Body of pancreas (tissue), 4 donors: ENCODE data around the gene SIN3B. TPM values are rescaled to one million over a fixed set of nuclear protein-coding genes. Genes with fewer than 3 reads are reported as not detected.

Experiments
- ATAC-seq: fragments of 150-250 bp; one replicate; pipeline ENCODE4 v1.9.1; 2016
- DNase-seq, 4 donors: peaks; one replicate each; pipeline ENCODE4 v3.0.0-alpha.2; 2019
- H3K27ac ChIP-seq, 4 donors: fragments of 200-600 bp; sonication (generic); 1 replicate in 3 of 4; 2 replicates in 1 of 4; pipeline versions ENCODE4 v1.5.1 to v1.6.1; 2016 to 2019; ENCODE audit warnings: mild to moderate bottlenecking in 1 of 4, mixed read lengths in 1 of 4, moderate library complexity in 1 of 4
- H3K27me3 ChIP-seq, 2 donors: fragments of 200-600 bp; sonication (generic); one replicate each; pipeline ENCODE4 v1.6.0; 2016; ENCODE audit warnings: mild to moderate bottlenecking in 1 of 2
- H3K36me3 ChIP-seq, 2 donors: fragments of 200-600 bp; sonication (generic); replicated peaks in 1 of 2; 2 replicates each; pipeline ENCODE4 v1.5.1; 2016; ENCODE audit warnings: low read depth in 2 of 2; ENCODE audit not compliant: insufficient read depth in 1 of 2
- H3K4me1 ChIP-seq: fragments of 200-600 bp; sonication (generic); one replicate; pipeline ENCODE4 v1.6.0; 2016
- H3K4me3 ChIP-seq, 2 donors: fragments of 200-600 bp; sonication (generic); 1 replicate in 1 of 2; 2 replicates in 1 of 2; pipeline ENCODE4 v1.5.1; 2016 to 2019
- H3K9me3 ChIP-seq, 3 donors: fragments of 200-600 bp; sonication (generic); 1 replicate in 2 of 3; 2 replicates in 1 of 3; pipeline ENCODE4 v1.5.1; 2016
- POLR2A ChIP-seq, 3 donors: fragments of 450-650 bp; IDR thresholded peaks; one replicate each; pipeline ENCODE4 v1.6.1; 2016; ENCODE audit warnings: antibody characterized with exemption in 3 of 3, mild to moderate bottlenecking in 2 of 3
- WGBS, 2 donors: methylation state at CpG; one replicate each; pipeline ENCODE4 v1.1.5; 2017; 5-methylcytosine and 5-hydroxymethylcytosine counted together
- intact Hi-C: fragments of 100-400 bp; cut with DNase I; formaldehyde crosslinking; loops from one replicate; pipeline ENCODE4 v1.15.1; 2023
- total RNA-seq, 2 donors: library from RNA; depleted of rRNA; stranded (reverse); fragments of >200 nt; gene quantifications; one replicate each; pipeline ENCODE4 v1.1.0, GENCODE V29; 2016
- TF ChIP-seq, protein P1 (sequence below), 7 experiments: fragments of 450-650 bp in 4 of 7; fragments of 200-600 bp in 3 of 7; sonication (generic) in 3 of 7; IDR thresholded peaks; one replicate each; pipeline ENCODE4 v1.5.1; 2016 to 2019; ENCODE audit warnings: antibody characterized with exemption in 7 of 7

The SIN3B gene
- total RNA-seq, 2 donors from 2014 or later = 21.5 to 71.2 TPM

DNA sequence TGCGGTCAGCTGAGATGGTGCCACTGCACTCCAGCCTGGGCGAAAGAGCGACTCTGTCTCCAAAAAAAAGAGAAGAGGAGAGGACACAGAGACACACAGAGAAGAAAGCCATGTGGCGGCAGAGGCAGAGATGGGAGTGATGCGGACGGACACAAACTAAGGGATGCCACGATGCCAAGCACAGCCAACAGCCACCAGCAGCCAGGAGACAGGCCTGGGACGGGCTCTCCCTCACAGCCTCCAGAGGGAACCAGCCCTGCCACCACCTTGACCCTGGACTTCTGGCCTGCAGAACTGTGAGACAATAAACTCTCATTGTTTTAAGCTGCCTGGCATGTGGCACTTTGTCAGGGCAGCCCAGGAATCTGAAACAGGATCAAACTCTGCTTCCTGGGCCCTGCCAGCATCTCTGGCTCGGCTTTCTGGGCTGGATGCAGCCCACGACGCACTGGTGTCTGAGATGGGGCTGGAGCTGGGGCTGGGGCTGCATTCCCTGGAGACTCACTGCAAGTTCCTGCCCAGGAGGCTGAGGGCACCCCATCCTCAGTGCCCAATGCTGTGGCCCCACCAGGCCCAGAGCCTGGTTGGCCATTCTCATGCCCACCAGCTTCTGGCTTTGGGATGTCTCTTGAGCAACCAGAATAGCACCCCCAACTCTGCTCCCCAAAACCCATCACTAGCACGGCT, 62.6 kb downstream of the SIN3B start:
- ATAC-seq = no peak
- no peak for DNase-seq
- Histone ChIP-seq H3K4me3 (no peak overlapping the region), H3K27me3 (peaks cover 0 to 10% of the 10 kb centered on the region in 2 donors), H3K36me3 (no peaks in the 10 kb centered on the region), H3K9me3 (no peaks in the 10 kb centered on the region), H3K4me1 (peaks cover 11% of the 10 kb centered on the region), H3K27ac (no peak overlapping the region)
- intact Hi-C loops = no loop called here
- TF ChIP-seq, protein P1, sequence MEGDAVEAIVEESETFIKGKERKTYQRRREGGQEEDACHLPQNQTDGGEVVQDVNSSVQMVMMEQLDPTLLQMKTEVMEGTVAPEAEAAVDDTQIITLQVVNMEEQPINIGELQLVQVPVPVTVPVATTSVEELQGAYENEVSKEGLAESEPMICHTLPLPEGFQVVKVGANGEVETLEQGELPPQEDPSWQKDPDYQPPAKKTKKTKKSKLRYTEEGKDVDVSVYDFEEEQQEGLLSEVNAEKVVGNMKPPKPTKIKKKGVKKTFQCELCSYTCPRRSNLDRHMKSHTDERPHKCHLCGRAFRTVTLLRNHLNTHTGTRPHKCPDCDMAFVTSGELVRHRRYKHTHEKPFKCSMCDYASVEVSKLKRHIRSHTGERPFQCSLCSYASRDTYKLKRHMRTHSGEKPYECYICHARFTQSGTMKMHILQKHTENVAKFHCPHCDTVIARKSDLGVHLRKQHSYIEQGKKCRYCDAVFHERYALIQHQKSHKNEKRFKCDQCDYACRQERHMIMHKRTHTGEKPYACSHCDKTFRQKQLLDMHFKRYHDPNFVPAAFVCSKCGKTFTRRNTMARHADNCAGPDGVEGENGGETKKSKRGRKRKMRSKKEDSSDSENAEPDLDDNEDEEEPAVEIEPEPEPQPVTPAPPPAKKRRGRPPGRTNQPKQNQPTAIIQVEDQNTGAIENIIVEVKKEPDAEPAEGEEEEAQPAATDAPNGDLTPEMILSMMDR (IDR thresholded peaks at IDR 0.05) = no peak
- no peak for TF ChIP-seq POLR2A (IDR thresholded peaks at IDR 0.05)
- WGBS, 2 donors = 88 to 95% methylated on average over 9 to 12 of the region's 12 CpGs

DNA sequence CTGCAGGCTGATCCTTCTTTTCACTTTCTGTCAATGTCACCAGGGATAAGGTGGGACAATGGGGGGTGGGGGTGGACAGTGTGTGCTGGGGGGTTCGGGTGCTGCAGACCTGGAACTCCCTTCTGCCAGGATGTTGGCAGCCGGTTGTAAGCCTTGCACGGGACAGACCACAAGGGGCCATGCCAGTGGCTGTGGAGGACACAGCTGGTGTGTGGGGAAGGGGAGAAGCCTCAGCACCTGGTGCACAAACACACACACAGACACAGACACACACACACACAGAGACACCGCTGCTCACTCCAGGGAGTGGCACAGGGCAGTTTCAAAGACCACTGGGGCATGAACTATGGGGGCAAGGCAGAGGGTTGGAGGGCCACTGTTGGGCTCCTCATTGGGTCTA, 63.2 kb downstream of the SIN3B start:
- TF ChIP-seq POLR2A (IDR thresholded peaks at IDR 0.05) = no peak
- TF ChIP-seq, protein P1 (IDR thresholded peaks at IDR 0.05) = no peak
- 64 to 83% methylated on average over 2 to 4 of the region's 4 CpGs for WGBS, 2 donors
- Histone ChIP-seq H3K4me3 (no peak overlapping the region), H3K27ac (no peak overlapping the region), H3K9me3 (no peaks in the 10 kb centered on the region), H3K4me1 (peaks cover 11% of the 10 kb centered on the region), H3K36me3 (no peaks in the 10 kb centered on the region), H3K27me3 (peaks cover 0 to 10% of the 10 kb centered on the region in 2 donors)
- DNase-seq (no peak), ATAC-seq (no peak)
- intact Hi-C loops = no loop called here

DNA sequence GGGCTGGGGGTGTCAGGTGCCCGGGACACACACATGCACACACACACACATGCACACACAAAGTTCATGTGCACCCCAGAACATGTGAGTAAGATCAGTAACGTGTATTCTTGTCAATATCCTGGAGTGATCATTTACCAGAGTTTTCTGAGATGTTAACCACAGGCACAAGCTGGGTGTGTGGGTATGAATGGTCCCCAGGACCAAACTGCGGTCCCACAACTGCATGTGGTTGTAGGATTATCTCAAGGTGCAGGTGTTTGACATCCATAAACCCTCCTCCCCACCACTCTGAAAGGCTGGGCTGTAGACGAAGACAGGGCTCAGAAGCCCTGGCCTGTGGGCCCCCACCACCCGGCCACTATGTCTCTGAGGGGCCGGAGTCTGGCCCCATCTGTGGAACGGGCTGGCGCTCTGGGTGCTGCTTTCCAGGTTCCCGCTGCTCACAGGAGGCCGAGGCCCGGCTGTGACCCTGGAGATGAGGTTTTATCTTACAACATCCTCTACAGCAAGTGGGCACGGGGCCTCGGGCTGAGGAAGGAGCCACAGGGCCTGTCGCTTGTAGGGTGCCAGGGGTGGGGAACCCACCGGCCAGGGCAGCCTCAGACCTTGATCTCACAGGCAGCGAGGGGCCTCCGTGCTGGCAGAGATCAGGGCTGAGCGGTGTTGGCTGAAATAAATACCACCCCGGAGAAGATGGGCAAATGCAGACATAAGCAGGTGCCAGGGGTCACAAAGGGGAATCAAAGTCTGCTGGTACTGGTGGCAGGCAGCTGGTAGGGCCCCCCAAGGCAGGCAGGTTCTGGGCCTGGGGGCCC, 63.9 kb downstream of the SIN3B start:
- no peak for DNase-seq
- TF ChIP-seq, protein P1 (IDR thresholded peaks at IDR 0.05) = no peak
- no peak for TF ChIP-seq POLR2A (IDR thresholded peaks at IDR 0.05)
- WGBS, 2 donors = 60 to 80% methylated on average over 5 to 12 of the region's 19 CpGs
- ATAC-seq = no peak
- Histone ChIP-seq H3K4me3 (no peak overlapping the region), H3K9me3 (no peaks in the 10 kb centered on the region), H3K4me1 (peaks cover 11% of the 10 kb centered on the region), H3K36me3 (no peaks in the 10 kb centered on the region), H3K27me3 (peaks cover 0 to 8% of the 10 kb centered on the region in 2 donors), H3K27ac (no peak overlapping the region)
- intact Hi-C loops = no loop called here

DNA sequence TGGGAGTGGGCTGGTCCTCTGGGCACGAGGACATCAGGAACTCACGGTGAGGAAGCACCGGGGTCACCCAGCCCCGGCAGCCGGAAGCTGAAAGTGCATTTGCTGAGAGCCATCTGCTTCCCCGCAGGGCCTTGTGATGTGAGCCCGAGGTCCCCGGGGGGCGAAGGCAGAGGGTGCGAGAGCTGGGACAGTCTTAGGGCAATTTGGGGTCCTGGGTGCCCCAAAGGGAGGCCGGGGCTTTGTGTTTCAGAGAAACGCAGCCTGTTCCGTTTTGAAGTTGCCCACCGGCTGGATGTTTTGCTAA, 64.4 kb downstream of the SIN3B start:
- DNase-seq = no peak
- H3K27ac ChIP-seq = peak overlapping the region in 1 of 4 donors; percentile 0
- 51 to 77% methylated on average over 4 to 11 of the region's 14 CpGs for WGBS, 2 donors

More for the DNA sequence above, 64.4 kb downstream of the SIN3B start:
- Histone ChIP-seq H3K4me3 (no peak overlapping the region), H3K4me1 (peaks cover 11% of the 10 kb centered on the region), H3K27me3 (peaks cover 0 to 2% of the 10 kb centered on the region in 2 donors), H3K9me3 (no peaks in the 10 kb centered on the region), H3K36me3 (no peaks in the 10 kb centered on the region)
- ATAC-seq = no peak
- intact Hi-C loops = no loop called here
- TF ChIP-seq POLR2A (IDR thresholded peaks at IDR 0.05) = no peak
- TF ChIP-seq, protein P1 (IDR thresholded peaks at IDR 0.05) = no peak
